ENCODE data around the gene FBXL20.

DNA sequence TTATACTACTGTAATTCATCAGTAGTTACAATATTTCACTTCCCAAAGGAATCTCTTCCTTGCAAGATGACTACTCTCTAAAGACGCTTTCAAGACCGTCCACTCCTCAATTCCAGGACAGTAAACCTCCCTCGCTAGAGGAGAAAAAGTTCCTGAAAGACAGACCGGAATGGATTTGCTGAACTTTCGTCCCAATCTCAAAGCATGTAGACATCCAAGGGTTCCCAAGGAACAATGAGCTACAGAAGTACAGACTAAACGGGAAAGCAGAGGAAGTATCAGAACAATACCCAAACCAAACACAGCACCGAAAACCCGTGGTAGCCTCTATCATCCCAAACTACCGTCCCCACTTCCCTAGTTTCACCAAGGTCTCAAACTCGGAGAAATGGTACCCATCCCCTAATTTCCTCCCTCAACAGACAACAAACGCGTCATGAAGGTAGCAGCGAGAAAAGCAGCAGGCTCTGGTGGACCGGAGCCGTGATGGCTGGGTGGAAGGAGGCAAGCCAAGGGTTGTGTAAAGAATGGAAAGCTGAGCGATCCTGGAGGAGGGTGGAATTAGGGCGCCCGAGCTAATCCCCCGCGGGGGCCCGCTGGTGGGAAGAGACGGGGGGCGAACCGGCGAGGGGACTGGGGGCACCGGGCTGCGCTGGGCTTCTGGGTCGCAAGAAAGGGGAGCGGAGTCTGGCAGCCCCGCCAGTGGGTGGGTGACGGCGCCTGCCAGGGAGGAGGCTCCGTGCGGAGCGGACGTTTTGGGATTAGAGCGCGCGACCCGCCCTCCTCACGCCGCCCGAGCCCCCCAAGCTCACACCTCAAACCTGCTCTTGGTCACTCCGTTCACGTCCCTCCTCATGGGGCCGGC, 647 bp downstream of the FBXL20 start:
- TF ChIP-seq CTCF (conservative IDR thresholded peaks at IDR 0.05; ENCODE audit: low read length): no peak
- TF ChIP-seq EZH2phosphoT487 (IDR thresholded peaks at IDR 0.05; ENCODE audit: borderline replicate concordance): no peak

All from Loucy (cell line).